CD14-positive monocyte (primary cell): Measurements from ENCODE around the gene SASS6. TPM values are rescaled to one million over a fixed set of nuclear protein-coding genes. Genes with fewer than 3 reads are reported as not detected.

Experiments used
- DNase-seq, 3 donors: peaks; one replicate each; pipeline ENCODE4 v3.0.0-alpha.2; 2011 to 2022
- H2AFZ ChIP-seq: 2 replicates; pipeline ENCODE4 v1.6.0; 2012; ENCODE audit warnings: mild to moderate bottlenecking, low read depth, low read length, inconsistent platforms; ENCODE audit not compliant: insufficient read depth, poor library complexity, severe bottlenecking
- H3K27ac ChIP-seq, 2 donors: 1 replicate in 1 of 2; 2 replicates in 1 of 2; pipeline ENCODE4 v1.5.1; 2012 to 2013; ENCODE audit warnings: low read length in 2 of 2, control low read depth in 1 of 2, inconsistent platforms in 1 of 2, low read depth in 1 of 2, mild to moderate bottlenecking in 1 of 2
- H3K27me3 ChIP-seq, 2 donors: one replicate each; pipeline versions ENCODE4 v1.6.0 to v1.6.1; 2011 to 2013; ENCODE audit warnings: low read length in 2 of 2; ENCODE audit not compliant: control insufficient read depth in 2 of 2, insufficient read depth in 2 of 2
- H3K36me3 ChIP-seq, 2 donors: replicated peaks in 1 of 2; 1 replicate in 1 of 2; 2 replicates in 1 of 2; pipeline versions ENCODE4 v1.5.1 to v1.6.1; 2012 to 2013; ENCODE audit warnings: low read length in 2 of 2, control low read depth in 1 of 2, inconsistent platforms in 1 of 2, mild to moderate bottlenecking in 1 of 2; ENCODE audit not compliant: insufficient read depth in 2 of 2, control insufficient read depth in 1 of 2
- H3K4me1 ChIP-seq, 2 donors: 1 replicate in 1 of 2; 2 replicates in 1 of 2; pipeline versions ENCODE4 v1.5.1 to v1.6.1; 2012 to 2013; ENCODE audit warnings: low read length in 2 of 2, control low read depth in 1 of 2, inconsistent platforms in 1 of 2, mild to moderate bottlenecking in 1 of 2, moderate library complexity in 1 of 2; ENCODE audit not compliant: insufficient read depth in 2 of 2, control insufficient read depth in 1 of 2
- H3K4me2 ChIP-seq: replicated peaks from 2 replicates; pipeline ENCODE3; 2012; ENCODE audit warnings: low read length, moderate library complexity, mild to moderate bottlenecking; ENCODE audit not compliant: poor library complexity, severe bottlenecking; ENCODE audit errors: extremely low read depth
- H3K4me3 ChIP-seq, 3 experiments: fragments of 200-600 bp in 1 of 3; sonication (generic) in 1 of 3; replicated peaks in 1 of 3; 1 replicate in 2 of 3; 2 replicates in 1 of 3; pipeline ENCODE4 v1.5.1; 2011 to 2013; ENCODE audit warnings: low read length in 3 of 3, mild to moderate bottlenecking in 3 of 3, control low read depth in 2 of 3, low read depth in 2 of 3, inconsistent platforms in 1 of 3, moderate library complexity in 1 of 3
- H3K79me2 ChIP-seq: 2 replicates; pipeline ENCODE4 v1.6.0; 2012; ENCODE audit warnings: mild to moderate bottlenecking, control low read depth, inconsistent platforms, low read length, moderate library complexity; ENCODE audit not compliant: insufficient read depth
- H3K9ac ChIP-seq: 2 replicates; pipeline ENCODE4 v1.6.0; 2017; ENCODE audit warnings: low read length, mild to moderate bottlenecking; ENCODE audit not compliant: insufficient read depth, poor library complexity, severe bottlenecking
- H3K9me3 ChIP-seq, 2 donors: replicated peaks in 1 of 2; 1 replicate in 1 of 2; 2 replicates in 1 of 2; pipeline versions ENCODE4 v1.5.1 to v1.6.1; 2012 to 2013; ENCODE audit warnings: low read length in 2 of 2, control low read depth in 1 of 2; ENCODE audit not compliant: control insufficient read depth in 1 of 2, insufficient read depth in 1 of 2
- H4K20me1 ChIP-seq: 2 replicates; pipeline ENCODE4 v1.6.0; 2012; ENCODE audit warnings: mild to moderate bottlenecking, low read length, control low read depth, moderate library complexity; ENCODE audit not compliant: insufficient read depth
- H3K27ac Mint-ChIP-seq, 7 donors: one replicate each; pipeline ENCODE4 v1.8.0; 2020; ENCODE audit warnings: mild to moderate bottlenecking in 7 of 7, mixed read lengths in 7 of 7, moderate library complexity in 6 of 7, inconsistent platforms in 2 of 7
- H3K27me3 Mint-ChIP-seq, 3 donors: one replicate each; pipeline ENCODE4 v1.8.0; 2021 to 2022; ENCODE audit warnings: low read depth in 3 of 3, mild to moderate bottlenecking in 3 of 3, mixed read lengths in 3 of 3, moderate library complexity in 3 of 3, inconsistent platforms in 1 of 3
- H3K36me3 Mint-ChIP-seq, 2 donors: one replicate each; pipeline ENCODE4 v1.8.0; 2020; ENCODE audit warnings: mixed read lengths in 2 of 2, inconsistent platforms in 1 of 2, mild to moderate bottlenecking in 1 of 2
- H3K4me1 Mint-ChIP-seq: one replicate; pipeline ENCODE4 v1.8.0; 2020; ENCODE audit warnings: mild to moderate bottlenecking, mixed read lengths
- H3K4me3 Mint-ChIP-seq, 2 donors: one replicate each; pipeline ENCODE4 v1.8.0; 2020; ENCODE audit warnings: mild to moderate bottlenecking in 2 of 2, mixed read lengths in 2 of 2, moderate library complexity in 1 of 2
- H3K9me3 Mint-ChIP-seq, 7 donors: one replicate each; pipeline ENCODE4 v1.8.0; 2020 to 2022; ENCODE audit warnings: mixed read lengths in 7 of 7, mild to moderate bottlenecking in 6 of 7, moderate library complexity in 6 of 7, inconsistent platforms in 2 of 7
- CTCF ChIP-seq: fragments of 200-600 bp; IDR thresholded peaks from one replicate; pipeline ENCODE4 v1.8.0; 2022; ENCODE audit warnings: antibody characterized with exemption, mild to moderate bottlenecking
- WGBS: methylation state at CpG from one replicate; pipeline ENCODE4 v1.1.5; 2013; ENCODE audit warnings: missing lambda C conversion rate; ENCODE audit not compliant: insufficient coverage; 5-methylcytosine and 5-hydroxymethylcytosine counted together
- intact Hi-C, 2 donors: fragments of 100-400 bp; cut with micrococcal nuclease; formaldehyde crosslinking; loops; one replicate each; pipeline versions ENCODE4 v1.15.0 to v1.15.1; 2023
- polyA plus RNA-seq, 3 donors: library from polyadenylated mRNA; depleted of rRNA in 1 of 3; unstranded in 2 of 3; stranded (reverse) in 1 of 3; fragments of 300-500 nt in 2 of 3; fragments of >200 nt in 1 of 3; fragmentation: Illumina TruSeq in 2 of 3; gene quantifications; 1 replicate in 2 of 3; 2 replicates in 1 of 3; pipeline ENCODE4 v1.2.3, GENCODE V29; 2012 to 2021

The SASS6 gene
- polyA plus RNA-seq, 3 donors: 0.53 to 0.98 (median 0.93) TPM

GRCh38 chr1:100090471-100090870, 42.3 kb downstream of the SASS6 start:
- TF ChIP-seq CTCF: no peak
- H3K4me1 Mint-ChIP-seq: no peaks in the 10 kb centered on the region
- Histone ChIP-seq H3K9ac (no peak overlapping the region), H3K4me1 (no peaks in the 10 kb centered on the region), H3K27ac (no peak overlapping the region), H2AFZ (no peak overlapping the region), H3K36me3 (peaks cover 8 to 37% of the 10 kb centered on the region in 2 donors), H3K27me3 (no peaks in the 10 kb centered on the region), H3K4me3 (no peak overlapping the region), H3K79me2 (no peaks in the 10 kb centered on the region), H3K9me3 (peaks cover 0 to 3% of the 10 kb centered on the region in 2 donors), H3K4me2 (no peak overlapping the region), H4K20me1 (no peaks in the 10 kb centered on the region)
- H3K36me3 Mint-ChIP-seq: peaks cover 42 to 43% of the 10 kb centered on the region in 2 donors
- intact Hi-C loops: no loop called here
- H3K27me3 Mint-ChIP-seq: no peaks in the 10 kb centered on the region
- no CpG with 5 or more reads among the region's 3 CpGs for WGBS
- DNase-seq: no peak
- no peak overlapping the region for H3K4me3 Mint-ChIP-seq
- no peaks in the 10 kb centered on the region for H3K9me3 Mint-ChIP-seq
- peak overlapping the region in 2 of 7 donors; percentile 22 to 56 for H3K27ac Mint-ChIP-seq

- H3K9me3 Mint-ChIP-seq: no peaks in the 10 kb centered on the region
- H4K20me1 ChIP-seq: no peaks in the 10 kb centered on the region
- no peaks in the 10 kb centered on the region for H3K27me3 Mint-ChIP-seq
- H3K79me2 ChIP-seq: no peaks in the 10 kb centered on the region
- H3K36me3 Mint-ChIP-seq: peaks cover 37 to 43% of the 10 kb centered on the region in 2 donors
- H3K9me3 ChIP-seq: no peaks in the 10 kb centered on the region
- peak overlapping the region in 1 of 7 donors; percentile 1 for H3K27ac Mint-ChIP-seq
- no CpG with 5 or more reads among the region's 1 CpG for WGBS
- no peaks in the 10 kb centered on the region for H3K4me1 ChIP-seq
- no peak overlapping the region for H3K4me3 ChIP-seq
- H2AFZ ChIP-seq: no peak overlapping the region
- intact Hi-C loops: no loop called here
- no peak overlapping the region for H3K4me2 ChIP-seq
- H3K9ac ChIP-seq: no peak overlapping the region
- no peak overlapping the region for H3K4me3 Mint-ChIP-seq
- TF ChIP-seq CTCF: no peak
- H3K27ac ChIP-seq: no peak overlapping the region
- no peaks in the 10 kb centered on the region for H3K27me3 ChIP-seq
- no peak for DNase-seq
- H3K4me1 Mint-ChIP-seq: no peaks in the 10 kb centered on the region
- peaks cover 11 to 50% of the 10 kb centered on the region in 2 donors for H3K36me3 ChIP-seq
Observed at GRCh38 chr1:100089082-100089481, 43.6 kb downstream of the SASS6 start.
